Measurements from ENCODE around the gene RUVBL2. TPM values are rescaled to one million over a fixed set of nuclear protein-coding genes. Genes with fewer than 3 reads are reported as not detected.

RUVBL2 gene
- total RNA-seq, 1 donor from 2014 or later, result 106 TPM

GRCh38 chr19:48975947-48976847 is 17.5 kb upstream of the RUVBL2 start:
- H3K4me1 ChIP-seq, result peaks cover 0 to 15% of the 10 kb centered on the region in 2 donors
- no peaks in the 10 kb centered on the region for H3K9me3 ChIP-seq
- no peak for TF ChIP-seq CTCF (IDR thresholded peaks at IDR 0.05)
- H3K27ac ChIP-seq, result peak overlapping the region; percentile 14 to 93
- intact Hi-C loops (cut with DNase I), result loop anchor here (5.0 kb wide), 1 partner anchor 339 kb away; the partner anchor contains the start of gene DBP
- H3K36me3 ChIP-seq, result peaks cover 31 to 53% of the 10 kb centered on the region in 2 donors
- H3K27me3 ChIP-seq, result no peaks in the 10 kb centered on the region
- no peak for DNase-seq (ENCODE audit: low spot score in 2 of 2)
- no peak overlapping the region for H3K4me3 ChIP-seq

DNA sequence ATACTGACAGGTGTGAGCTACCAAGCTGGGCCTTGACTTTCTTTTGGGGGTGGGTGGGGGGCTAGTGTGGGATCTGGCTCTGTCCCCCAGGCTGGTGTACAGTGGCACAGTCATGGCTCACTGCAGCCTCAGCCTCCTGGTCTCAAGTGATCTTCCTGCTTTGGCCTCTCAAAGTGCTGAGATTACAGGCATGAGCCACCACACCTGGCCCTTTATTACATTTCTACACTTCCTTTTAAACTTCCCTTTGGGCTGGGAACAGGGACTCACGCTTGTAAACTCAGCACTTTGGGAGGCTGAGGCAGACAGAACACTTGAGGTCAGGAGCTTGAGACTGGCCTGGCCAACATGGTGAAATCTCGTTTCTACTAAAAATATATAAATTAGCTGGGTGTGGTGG is 16.6 kb upstream of the RUVBL2 start:
- no peak for DNase-seq (ENCODE audit: low spot score in 2 of 2)
- Histone ChIP-seq H3K36me3 (peaks cover 37 to 54% of the 10 kb centered on the region in 2 donors), H3K4me3 (no peak overlapping the region), H3K27ac (peak overlapping the region; percentile 86 to 93), H3K27me3 (no peaks in the 10 kb centered on the region), H3K9me3 (no peaks in the 10 kb centered on the region), H3K4me1 (peaks cover 0 to 15% of the 10 kb centered on the region in 2 donors)
- TF ChIP-seq CTCF (IDR thresholded peaks at IDR 0.05), result no peak
- intact Hi-C loops (cut with DNase I), result loop anchor here (5.0 kb wide), 1 partner anchor 340 kb away; the partner anchor contains the start of gene DBP

- Histone ChIP-seq H3K36me3 (peaks cover 62 to 71% of the 10 kb centered on the region in 2 donors), H3K4me1 (peaks cover 0 to 15% of the 10 kb centered on the region in 2 donors), H3K9me3 (no peaks in the 10 kb centered on the region), H3K27ac (no peak overlapping the region), H3K4me3 (no peak overlapping the region), H3K27me3 (no peaks in the 10 kb centered on the region)
- TF ChIP-seq CTCF (IDR thresholded peaks at IDR 0.05), result no peak
- intact Hi-C loops (cut with DNase I), result no loop called here
- DNase-seq (ENCODE audit: low spot score in 2 of 2), result no peak
Measured at GRCh38 chr19:48982280-48982679, 11.4 kb upstream of the RUVBL2 start.

DNA sequence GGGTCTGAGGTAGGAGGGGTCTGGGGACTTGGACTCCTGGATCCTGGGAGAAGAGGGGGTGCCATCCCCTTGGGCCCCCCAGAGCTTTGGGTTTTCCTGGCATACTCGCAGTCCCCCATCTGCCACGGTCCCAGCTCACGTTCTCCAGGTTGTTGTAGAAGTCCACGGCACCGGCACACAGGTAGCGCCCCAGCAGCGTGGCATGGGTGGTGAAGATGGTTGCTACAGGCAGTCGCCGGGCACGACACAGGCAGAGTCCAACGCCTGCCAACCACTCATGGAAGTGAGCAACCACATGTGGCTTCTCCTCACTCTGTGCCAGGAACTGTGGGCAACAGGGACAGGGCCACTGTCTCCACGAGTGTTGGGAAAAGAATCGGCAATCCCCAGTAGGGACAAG is 8.0 kb upstream of the RUVBL2 start:
- no peak overlapping the region for H3K4me3 ChIP-seq
- no peaks in the 10 kb centered on the region for H3K9me3 ChIP-seq
- H3K36me3 ChIP-seq, result peaks cover 70 to 86% of the 10 kb centered on the region in 2 donors
- intact Hi-C loops (cut with DNase I), result no loop called here
- no peak for TF ChIP-seq CTCF (IDR thresholded peaks at IDR 0.05)
- peaks cover 2 to 7% of the 10 kb centered on the region in 2 donors for H3K4me1 ChIP-seq
- H3K27me3 ChIP-seq, result no peaks in the 10 kb centered on the region
- peak overlapping the region in 1 of 2 donors; percentile 14 for H3K27ac ChIP-seq
- DNase-seq (ENCODE audit: low spot score in 2 of 2), result no peak

- Histone ChIP-seq H3K27ac (no peak overlapping the region), H3K9me3 (no peaks in the 10 kb centered on the region), H3K4me3 (no peak overlapping the region), H3K27me3 (no peaks in the 10 kb centered on the region), H3K36me3 (peaks cover 65 to 82% of the 10 kb centered on the region in 2 donors), H3K4me1 (peaks cover 5 to 11% of the 10 kb centered on the region in 2 donors)
- no peak for DNase-seq (ENCODE audit: low spot score in 2 of 2)
- intact Hi-C loops (cut with DNase I), result no loop called here
- no peak for TF ChIP-seq CTCF (IDR thresholded peaks at IDR 0.05)
Measured at GRCh38 chr19:48986211-48986610, 7.5 kb upstream of the RUVBL2 start.

Data from ascending aorta (tissue), 2 donors.